ENCODE measurements around the gene ZYX. TPM values are rescaled to one million over a fixed set of nuclear protein-coding genes. Genes with fewer than 3 reads are reported as not detected.

ZYX gene
- total RNA-seq, 3 donors from 2014 or later (not counting 1 experiment from before 2014, with no cell fraction given): 168 to 219 (median 186) TPM

DNA sequence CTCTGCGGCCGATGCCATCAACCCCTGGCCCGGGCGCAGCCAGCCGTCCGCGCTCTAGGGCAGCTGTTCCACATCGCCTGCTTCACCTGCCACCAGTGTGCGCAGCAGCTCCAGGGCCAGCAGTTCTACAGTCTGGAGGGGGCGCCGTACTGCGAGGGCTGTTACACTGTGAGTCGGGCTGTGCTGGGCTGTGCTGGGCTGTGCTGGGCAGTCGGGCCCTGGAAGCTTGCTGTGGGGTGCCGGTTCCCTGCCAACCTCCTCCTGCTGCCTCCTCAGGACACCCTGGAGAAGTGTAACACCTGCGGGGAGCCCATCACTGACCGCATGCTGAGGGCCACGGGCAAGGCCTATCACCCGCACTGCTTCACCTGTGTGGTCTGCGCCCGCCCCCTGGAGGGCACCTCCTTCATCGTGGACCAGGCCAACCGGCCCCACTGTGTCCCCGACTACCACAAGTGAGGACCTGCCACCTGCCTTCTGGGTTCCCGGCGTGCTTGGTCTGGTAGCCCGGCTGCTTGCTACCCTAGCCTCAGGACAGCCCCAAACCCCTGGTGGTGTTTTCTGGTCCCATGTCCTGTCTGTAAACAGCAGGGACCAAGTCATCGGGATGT, 7.5 kb downstream of the ZYX start:
- no peaks in the 10 kb centered on the region for H3K9me3 Mint-ChIP-seq
- H3K9me3 ChIP-seq (ENCODE audit: control insufficient read depth, insufficient read depth, low read length): no peaks in the 10 kb centered on the region
- H3K27ac Mint-ChIP-seq: peak overlapping the region in 1 of 2 donors; percentile 65
- no peaks in the 10 kb centered on the region for H3K27me3 ChIP-seq (ENCODE audit: control insufficient read depth, insufficient read depth, low read length)
- WGBS (ENCODE audit: insufficient coverage): 95% methylated on average over 28 of the region's 28 CpGs
- intact Hi-C loops (cut with micrococcal nuclease): no loop called here
- H3K36me3 ChIP-seq (ENCODE audit: control insufficient read depth, insufficient read depth, low read length): peaks cover 50% of the 10 kb centered on the region
- no peak for ATAC-seq
- H3K4me3 ChIP-seq (ENCODE audit: low read length): no peak overlapping the region
- peaks cover 37% of the 10 kb centered on the region for H3K4me1 ChIP-seq (ENCODE audit: control insufficient read depth, insufficient read depth, low read length)
- H3K27ac ChIP-seq (ENCODE audit: low read length): no peak overlapping the region
- H3K4me3 Mint-ChIP-seq: no peak overlapping the region
- H3K36me3 Mint-ChIP-seq: no peaks in the 10 kb centered on the region
- no peak for TF ChIP-seq CTCF (IDR thresholded peaks at IDR 0.05)
- DNase-seq: no peak
- peaks cover 0 to 6% of the 10 kb centered on the region in 2 donors for H3K4me1 Mint-ChIP-seq
- no peaks in the 10 kb centered on the region for H3K27me3 Mint-ChIP-seq (ENCODE audit: low read depth in 2 of 2)

GRCh38 chr7:143389316-143390103, 8.4 kb downstream of the ZYX start:
- Histone ChIP-seq H3K9me3 (ENCODE audit: control insufficient read depth, insufficient read depth, low read length) (no peaks in the 10 kb centered on the region), H3K36me3 (ENCODE audit: control insufficient read depth, insufficient read depth, low read length) (peaks cover 50% of the 10 kb centered on the region), H3K27ac (ENCODE audit: low read length) (no peak overlapping the region), H3K27me3 (ENCODE audit: control insufficient read depth, insufficient read depth, low read length) (no peaks in the 10 kb centered on the region), H3K4me1 (ENCODE audit: control insufficient read depth, insufficient read depth, low read length) (peaks cover 28% of the 10 kb centered on the region), H3K4me3 (ENCODE audit: low read length) (no peak overlapping the region)
- 87% methylated on average over 15 of the region's 15 CpGs for WGBS (ENCODE audit: insufficient coverage)
- H3K27me3 Mint-ChIP-seq (ENCODE audit: low read depth in 2 of 2): no peaks in the 10 kb centered on the region
- H3K9me3 Mint-ChIP-seq: no peaks in the 10 kb centered on the region
- TF ChIP-seq CTCF (IDR thresholded peaks at IDR 0.05): no peak
- no peak overlapping the region for H3K4me3 Mint-ChIP-seq
- H3K36me3 Mint-ChIP-seq: no peaks in the 10 kb centered on the region
- intact Hi-C loops (cut with micrococcal nuclease): no loop called here
- DNase-seq: no peak
- peak overlapping the region in 1 of 2 donors; percentile 65 for H3K27ac Mint-ChIP-seq
- ATAC-seq: no peak
- peaks cover 0 to 13% of the 10 kb centered on the region in 2 donors for H3K4me1 Mint-ChIP-seq

DNA sequence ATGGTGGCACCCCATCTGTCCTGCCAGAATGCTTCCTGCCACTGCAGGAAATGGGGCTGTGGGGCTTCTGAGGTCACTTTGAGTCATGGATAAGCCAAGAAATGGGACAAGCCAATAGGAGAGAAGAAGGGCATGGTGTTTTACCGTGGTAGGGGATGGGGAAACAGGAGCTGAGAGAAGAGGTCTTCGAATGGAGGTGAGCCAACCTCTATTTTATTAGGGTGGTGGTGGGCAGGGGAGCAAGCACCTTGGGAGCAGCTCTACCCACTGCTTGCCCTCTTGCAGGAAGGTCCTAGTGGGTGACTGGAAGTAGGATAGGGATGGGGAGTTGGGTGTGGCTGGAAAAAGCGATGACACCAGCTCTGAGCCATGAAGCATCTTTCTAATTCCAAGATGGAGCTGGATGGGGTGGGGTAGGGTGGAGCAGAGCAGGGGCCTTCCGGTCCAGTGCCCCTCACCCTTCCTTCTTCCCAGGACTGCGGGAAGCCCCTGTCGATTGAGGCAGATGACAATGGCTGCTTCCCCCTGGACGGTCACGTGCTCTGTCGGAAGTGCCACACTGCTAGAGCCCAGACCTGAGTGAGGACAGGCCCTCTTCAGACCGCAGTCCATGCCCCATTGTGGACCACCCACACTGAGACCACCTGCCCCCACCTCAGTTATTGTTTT, 9.1 kb downstream of the ZYX start:
- no peak overlapping the region for H3K27ac ChIP-seq (ENCODE audit: low read length)
- DNase-seq (no peak), ATAC-seq (no peak)
- WGBS (ENCODE audit: insufficient coverage): 92% methylated on average over 10 of the region's 10 CpGs
- no peaks in the 10 kb centered on the region for H3K9me3 ChIP-seq (ENCODE audit: control insufficient read depth, insufficient read depth, low read length)
- Mint-ChIP-seq H3K36me3 (no peaks in the 10 kb centered on the region), H3K27ac (peak overlapping the region in 1 of 2 donors; percentile 65), H3K4me1 (peaks cover 7 to 20% of the 10 kb centered on the region in 2 donors), H3K27me3 (ENCODE audit: low read depth in 2 of 2) (no peaks in the 10 kb centered on the region), H3K9me3 (no peaks in the 10 kb centered on the region), H3K4me3 (no peak overlapping the region)
- intact Hi-C loops (cut with micrococcal nuclease): no loop called here
- H3K36me3 ChIP-seq (ENCODE audit: control insufficient read depth, insufficient read depth, low read length): peaks cover 50% of the 10 kb centered on the region
- no peaks in the 10 kb centered on the region for H3K27me3 ChIP-seq (ENCODE audit: control insufficient read depth, insufficient read depth, low read length)
- no peak for TF ChIP-seq CTCF (IDR thresholded peaks at IDR 0.05)
- peaks cover 27% of the 10 kb centered on the region for H3K4me1 ChIP-seq (ENCODE audit: control insufficient read depth, insufficient read depth, low read length)
- no peak overlapping the region for H3K4me3 ChIP-seq (ENCODE audit: low read length)

Measured in natural killer cell (primary cell).